Lower leg skin (tissue), 3 donors: ENCODE measurements around the gene C19orf81.

Experiments
- CTCF ChIP-seq, 3 donors: fragments of 450-650 bp; IDR thresholded peaks; one replicate each; pipeline ENCODE4 v1.5.1; 2016; ENCODE audit warnings: antibody characterized with exemption in 3 of 3, mild to moderate bottlenecking in 3 of 3, moderate library complexity in 2 of 3
- POLR2A ChIP-seq, 2 donors: fragments of 450-650 bp; IDR thresholded peaks; one replicate each; pipeline ENCODE4 v1.6.1; 2016 to 2017; ENCODE audit warnings: antibody characterized with exemption in 2 of 2, mild to moderate bottlenecking in 1 of 2, moderate library complexity in 1 of 2

GRCh38 chr19:50659318-50660087 lies 10.3 kb downstream of the C19orf81 start:
- TF ChIP-seq CTCF (IDR thresholded peaks at IDR 0.05) = no peak
- no peak for TF ChIP-seq POLR2A (IDR thresholded peaks at IDR 0.05)
